ENCODE measurements around the gene MGAT4B. TPM values are rescaled to one million over a fixed set of nuclear protein-coding genes. Genes with fewer than 3 reads are reported as not detected.
A peak's percentile ranks its signal among the peaks of the same experiment; 100 is the strongest.

Gene MGAT4B
- total RNA-seq, 4 donors from 2014 or later, result 52.7 to 153 (median 91.0) TPM

DNA sequence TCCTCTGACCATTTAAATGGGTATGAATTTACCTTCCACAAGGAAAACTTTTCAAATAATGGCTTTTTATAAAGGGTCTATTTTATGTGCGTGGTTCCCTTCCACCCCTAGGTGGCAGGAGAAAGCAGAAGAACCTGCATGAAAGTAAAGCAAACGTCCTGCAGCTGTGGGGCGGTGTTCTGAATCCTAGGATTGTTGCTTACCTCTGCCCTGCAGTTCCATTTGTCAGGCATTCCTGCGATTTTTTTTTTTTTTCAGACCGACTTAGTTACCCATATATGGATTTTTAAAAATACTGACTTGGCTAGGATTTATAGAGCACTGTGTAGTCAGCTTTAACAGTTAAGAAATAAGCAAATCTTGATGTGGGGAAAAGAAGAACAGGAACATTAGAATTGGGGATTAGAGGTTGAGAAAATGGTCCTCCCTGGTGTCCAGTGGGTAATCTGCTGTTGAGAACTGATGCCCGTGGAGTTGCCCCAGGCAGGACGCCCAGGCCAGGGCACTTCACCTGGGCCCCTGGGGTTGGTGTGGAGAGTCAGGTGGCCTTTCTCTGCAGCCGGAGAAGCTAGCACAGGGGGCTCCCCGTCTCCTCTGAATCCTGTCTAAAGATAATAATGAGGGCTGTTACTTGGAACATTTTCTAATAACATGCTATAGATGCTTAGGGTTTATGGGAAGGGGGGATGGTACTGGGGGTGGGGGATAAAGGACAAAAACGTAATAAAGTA, 43.3 kb downstream of the MGAT4B start:
- Histone ChIP-seq H3K4me3 (no peak overlapping the region), H3K27me3 (no peaks in the 10 kb centered on the region), H3K36me3 (peaks cover 0 to 17% (median 4%) of the 10 kb centered on the region in 3 donors), H3K27ac (peak overlapping the region in 2 of 4 donors; percentile 42 to 75), H3K4me1 (peaks cover 6 to 74% (median 42%) of the 10 kb centered on the region in 4 donors), H3K9me3 (no peaks in the 10 kb centered on the region)
- WGBS, 2 donors, result 25 to 30% methylated on average over 10 of the region's 10 CpGs
- DNase-seq (ENCODE audit: low spot score in 2 of 2), result peak; percentile 53 to 74
- TF ChIP-seq EP300 (IDR thresholded peaks at IDR 0.05) (peak in 1 of 2 donors; percentile 50), POLR2A (IDR thresholded peaks at IDR 0.05) (no peak), CTCF (IDR thresholded peaks at IDR 0.05) (peak; percentile 72 to 85 (median 82))

DNA sequence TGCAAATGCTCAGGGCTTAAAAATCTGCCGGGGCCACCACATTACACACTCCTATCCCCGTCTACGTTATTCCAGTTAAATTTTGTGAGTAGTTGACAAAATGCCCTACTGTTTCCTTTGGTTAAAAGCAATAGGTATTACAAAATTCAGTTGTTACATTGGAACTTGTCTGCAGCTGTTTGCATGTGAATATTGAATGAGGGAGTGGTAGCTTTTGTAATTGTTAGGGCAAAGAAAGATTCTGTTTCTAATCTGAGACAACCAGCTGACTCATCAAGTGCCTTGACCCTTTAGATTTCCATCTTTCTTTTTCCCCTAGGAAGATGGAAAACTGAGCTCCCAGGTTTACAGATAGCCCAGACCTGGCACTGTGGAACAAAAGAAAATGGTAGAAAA, 43.9 kb downstream of the MGAT4B start:
- Histone ChIP-seq H3K27ac (peak overlapping the region in 3 of 4 donors; percentile 34 to 75 (median 57)), H3K4me1 (peaks cover 6 to 74% (median 42%) of the 10 kb centered on the region in 4 donors), H3K9me3 (no peaks in the 10 kb centered on the region), H3K36me3 (peaks cover 0 to 14% (median 4%) of the 10 kb centered on the region in 3 donors), H3K27me3 (no peaks in the 10 kb centered on the region), H3K4me3 (no peak overlapping the region)
- DNase-seq (ENCODE audit: low spot score in 2 of 2), result no peak
- WGBS, 2 donors, result 16 to 18% methylated on average over 3 of the region's 3 CpGs
- TF ChIP-seq POLR2A (IDR thresholded peaks at IDR 0.05) (no peak), CTCF (IDR thresholded peaks at IDR 0.05) (no peak), EP300 (IDR thresholded peaks at IDR 0.05) (no peak)

DNA sequence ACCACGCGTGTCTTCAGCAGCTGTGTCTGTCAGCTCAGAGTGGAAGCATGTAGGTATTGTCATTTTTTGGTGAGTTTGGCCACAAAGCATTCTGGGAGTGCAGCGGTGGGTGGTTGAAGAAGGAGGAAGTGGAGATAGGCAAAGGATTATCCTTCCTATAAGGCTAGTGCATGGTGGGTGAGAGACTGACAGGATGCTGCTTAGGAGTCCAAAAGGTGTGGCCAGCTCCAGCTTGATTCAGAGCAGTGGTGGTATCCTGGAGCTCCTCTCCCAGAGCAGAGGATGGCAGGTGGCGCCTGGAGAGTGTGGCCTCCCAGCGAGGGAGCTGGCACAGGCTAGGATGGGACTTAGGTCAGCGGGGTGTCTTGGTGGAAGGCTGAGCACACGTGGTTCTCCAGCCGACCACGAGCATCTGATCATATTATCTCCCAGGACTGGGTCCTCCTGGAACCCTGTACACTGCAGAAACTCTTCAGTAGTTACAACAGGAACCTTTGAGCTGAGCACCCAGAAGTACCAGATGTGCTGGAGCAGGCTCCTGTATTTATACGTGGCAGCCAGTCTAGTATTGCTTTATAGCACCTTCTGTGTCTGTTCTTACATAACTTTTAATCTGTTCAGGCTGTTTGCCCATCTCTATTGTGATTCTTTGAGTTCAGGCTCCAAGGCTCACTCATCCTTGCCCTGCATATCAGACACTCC, 44.4 kb downstream of the MGAT4B start:
- peaks cover 0 to 14% (median 4%) of the 10 kb centered on the region in 3 donors for H3K36me3 ChIP-seq
- peak overlapping the region in 3 of 4 donors; percentile 34 to 75 (median 57) for H3K27ac ChIP-seq
- H3K9me3 ChIP-seq, result no peaks in the 10 kb centered on the region
- TF ChIP-seq EP300 (IDR thresholded peaks at IDR 0.05), result no peak
- no peak for TF ChIP-seq CTCF (IDR thresholded peaks at IDR 0.05)
- TF ChIP-seq POLR2A (IDR thresholded peaks at IDR 0.05), result no peak
- DNase-seq (ENCODE audit: low spot score in 2 of 2), result no peak
- no peaks in the 10 kb centered on the region for H3K27me3 ChIP-seq
- 53 to 56% methylated on average over 10 of the region's 10 CpGs for WGBS, 2 donors
- H3K4me1 ChIP-seq, result peaks cover 6 to 74% (median 42%) of the 10 kb centered on the region in 4 donors
- H3K4me3 ChIP-seq, result no peak overlapping the region

- no peaks in the 10 kb centered on the region for H3K27me3 ChIP-seq
- H3K27ac ChIP-seq, result no peak overlapping the region
- DNase-seq (ENCODE audit: low spot score in 2 of 2), result no peak
- H3K36me3 ChIP-seq, result no peaks in the 10 kb centered on the region
- peaks cover 6 to 63% (median 33%) of the 10 kb centered on the region in 4 donors for H3K4me1 ChIP-seq
- H3K4me3 ChIP-seq, result no peak overlapping the region
- no peaks in the 10 kb centered on the region for H3K9me3 ChIP-seq
- WGBS, 2 donors, result 86 to 88% methylated on average over 9 of the region's 9 CpGs
- TF ChIP-seq POLR2A (IDR thresholded peaks at IDR 0.05) (no peak), CTCF (IDR thresholded peaks at IDR 0.05) (no peak), EP300 (IDR thresholded peaks at IDR 0.05) (no peak)
Observed at GRCh38 chr5:179759581-179760551, 46.8 kb downstream of the MGAT4B start.

All from tibial nerve (tissue), 4 donors.